Liver (tissue), 9 donors: Measurements from ENCODE around the gene PCDH9. TPM values are rescaled to one million over a fixed set of nuclear protein-coding genes. Genes with fewer than 3 reads are reported as not detected.

Experiments
- DNase-seq: peaks from one replicate; pipeline ENCODE4 v3.0.0-alpha.2; 2017; ENCODE audit warnings: low spot score
- H3K27ac ChIP-seq, 2 donors: one replicate each; pipeline ENCODE4 v1.7.0; 2013; ENCODE audit warnings: inconsistent platforms in 2 of 2, low read length in 2 of 2, control low read depth in 1 of 2, low read depth in 1 of 2, mild to moderate bottlenecking in 1 of 2
- H3K27me3 ChIP-seq, 4 donors: one replicate each; pipeline versions ENCODE4 v1.6.1 to v1.7.0; 2013; ENCODE audit warnings: low read length in 3 of 4, inconsistent platforms in 1 of 4, mild to moderate bottlenecking in 1 of 4, moderate library complexity in 1 of 4; ENCODE audit not compliant: control insufficient read depth in 4 of 4, insufficient read depth in 4 of 4
- H3K36me3 ChIP-seq, 4 donors: one replicate each; pipeline versions ENCODE4 v1.6.1 to v1.7.0; 2013; ENCODE audit warnings: low read length in 3 of 4, mild to moderate bottlenecking in 3 of 4, low read depth in 1 of 4, moderate library complexity in 1 of 4; ENCODE audit not compliant: control insufficient read depth in 4 of 4, insufficient read depth in 3 of 4
- H3K4me1 ChIP-seq, 4 donors: one replicate each; pipeline versions ENCODE4 v1.6.1 to v1.7.0; 2013; ENCODE audit warnings: low read length in 3 of 4, mild to moderate bottlenecking in 3 of 4, moderate library complexity in 1 of 4; ENCODE audit not compliant: control insufficient read depth in 4 of 4, insufficient read depth in 4 of 4
- H3K4me3 ChIP-seq, 3 donors: one replicate each; pipeline versions ENCODE4 v1.6.1 to v1.7.0; 2013; ENCODE audit warnings: low read length in 3 of 3, control low read depth in 1 of 3, low read depth in 1 of 3, mild to moderate bottlenecking in 1 of 3
- H3K9ac ChIP-seq, 2 donors: one replicate each; pipeline ENCODE4 v1.7.0; 2013; ENCODE audit warnings: low read length in 2 of 2, mild to moderate bottlenecking in 2 of 2, moderate library complexity in 2 of 2, control low read depth in 1 of 2, low read depth in 1 of 2
- H3K9me3 ChIP-seq, 4 donors: one replicate each; pipeline versions ENCODE4 v1.6.1 to v1.7.0; 2013; ENCODE audit warnings: low read length in 3 of 4; ENCODE audit not compliant: control insufficient read depth in 4 of 4
- ATF3 ChIP-seq: IDR thresholded peaks from 2 replicates; pipeline ENCODE4 v1.6.1; 2016; ENCODE audit warnings: antibody characterized with exemption
- CTCF ChIP-seq: fragments of 150-350 bp; IDR thresholded peaks from 2 replicates; pipeline ENCODE4 v1.5.1; 2017; ENCODE audit warnings: improper control_type of control experiment, low read depth, low read length; ENCODE audit not compliant: missing input control
- EGR1 ChIP-seq, 2 donors: IDR thresholded peaks; 2 replicates each; pipeline ENCODE4 v1.6.1; 2016 to 2018; ENCODE audit warnings: antibody characterized with exemption in 2 of 2, low read depth in 2 of 2
- FOXA1 ChIP-seq: IDR thresholded peaks from 2 replicates; pipeline ENCODE4 v1.6.1; 2016; ENCODE audit warnings: antibody characterized with exemption
- FOXA2 ChIP-seq: IDR thresholded peaks from 2 replicates; pipeline ENCODE4 v1.6.1; 2016; ENCODE audit warnings: antibody characterized with exemption
- HNF4A ChIP-seq, 2 donors: conservative IDR thresholded peaks; 2 replicates each; pipeline ENCODE4 v1.6.1; 2016; ENCODE audit warnings: antibody characterized with exemption in 2 of 2, mild to moderate bottlenecking in 2 of 2
- HNF4G ChIP-seq: IDR thresholded peaks from 2 replicates; pipeline ENCODE4 v1.6.1; 2016; ENCODE audit warnings: antibody characterized with exemption
- JUND ChIP-seq, 2 donors: IDR thresholded peaks; 2 replicates each; pipeline ENCODE4 v1.6.1; 2016; ENCODE audit warnings: antibody characterized with exemption in 2 of 2
- MAX ChIP-seq: IDR thresholded peaks from 2 replicates; pipeline ENCODE4 v1.6.1; 2016; ENCODE audit warnings: antibody characterized with exemption
- NR2F2 ChIP-seq: IDR thresholded peaks from 2 replicates; pipeline ENCODE4 v1.6.1; 2016; ENCODE audit warnings: antibody characterized with exemption
- RAD21 ChIP-seq, 2 donors: IDR thresholded peaks; 2 replicates each; pipeline ENCODE4 v1.6.1; 2016; ENCODE audit warnings: antibody characterized with exemption in 2 of 2, mild to moderate bottlenecking in 2 of 2
- REST ChIP-seq: IDR thresholded peaks from 2 replicates; pipeline ENCODE4 v1.6.1; 2016; ENCODE audit warnings: antibody characterized with exemption, mild to moderate bottlenecking
- RXRA ChIP-seq, 2 donors: IDR thresholded peaks; 2 replicates each; pipeline ENCODE4 v1.6.1; 2017 to 2018; ENCODE audit warnings: antibody characterized with exemption in 2 of 2, mild to moderate bottlenecking in 1 of 2
- SP1 ChIP-seq: IDR thresholded peaks from 2 replicates; pipeline ENCODE4 v1.6.1; 2018; ENCODE audit warnings: antibody characterized with exemption, mild to moderate bottlenecking
- TAF1 ChIP-seq: conservative IDR thresholded peaks from 2 replicates; pipeline ENCODE4 v1.6.1; 2016; ENCODE audit warnings: antibody characterized with exemption, mild to moderate bottlenecking
- YY1 ChIP-seq: IDR thresholded peaks from 2 replicates; pipeline ENCODE4 v1.6.1; 2016; ENCODE audit warnings: antibody characterized with exemption, mild to moderate bottlenecking
- ZBTB33 ChIP-seq: IDR thresholded peaks from 2 replicates; pipeline ENCODE4 v1.6.1; 2016; ENCODE audit warnings: antibody characterized with exemption
- WGBS: extraction: QIAGEN DNeasy Blood & Tissue Kit; methylation state at CpG from one replicate; pipeline ENCODE4 v1.1.7; 2013; 5-methylcytosine and 5-hydroxymethylcytosine counted together
- polyA plus RNA-seq, 2 donors: library from polyadenylated mRNA; stranded (reverse) in 1 of 2; unstranded in 1 of 2; fragments of 200-250 nt in 1 of 2; fragments of >200 nt in 1 of 2; fragmentation: Nextera tagmentation in 1 of 2; extraction: Ambion mirVana in 1 of 2; gene quantifications; one replicate each; pipeline versions ENCODE4 v1.2.1 to v1.2.3, GENCODE V29; 2013 to 2015
- total RNA-seq, 2 donors: library from RNA; depleted of rRNA; stranded (reverse); fragments of >200 nt; gene quantifications; one replicate each; pipeline ENCODE4 v1.2.3, GENCODE V29; 2014
- donor health status: healthy.
- donor health status: healthy.
- donor health status: healthy.
- donor health status: healthy.
- donor health status: healthy.

The PCDH9 gene
- total and polyA plus RNA-seq, 4 donors: 0.90 to 4.0 (median 2.2) TPM

- H3K27ac ChIP-seq: no peak overlapping the region
- no peak overlapping the region for H3K4me3 ChIP-seq
- H3K4me1 ChIP-seq: no peaks in the 10 kb centered on the region
- no peaks in the 10 kb centered on the region for H3K36me3 ChIP-seq
- H3K9me3 ChIP-seq: no peaks in the 10 kb centered on the region
- DNase-seq: no peak
- TF ChIP-seq RAD21 (IDR thresholded peaks at IDR 0.05) (no peak), NR2F2 (no peak), JUND (IDR thresholded peaks at IDR 0.05) (no peak), FOXA2 (no peak), FOXA1 (no peak), YY1 (no peak), ATF3 (no peak), CTCF (no peak), HNF4A (conservative IDR thresholded peaks at IDR 0.05) (no peak), REST (no peak), MAX (no peak), TAF1 (no peak), ZBTB33 (no peak), EGR1 (IDR thresholded peaks at IDR 0.05; ENCODE audit: low read depth in 2 of 2) (no peak), HNF4G (no peak)
- H3K9ac ChIP-seq: no peak overlapping the region
- H3K27me3 ChIP-seq: no peaks in the 10 kb centered on the region
- WGBS: 84% methylated on average over 4 of the region's 4 CpGs
Observed at GRCh38 chr13:66745307-66745706, 484.8 kb downstream of the PCDH9 start.

- Histone ChIP-seq H3K27ac (no peak overlapping the region), H3K4me1 (no peaks in the 10 kb centered on the region), H3K9ac (no peak overlapping the region), H3K36me3 (no peaks in the 10 kb centered on the region), H3K27me3 (no peaks in the 10 kb centered on the region), H3K9me3 (no peaks in the 10 kb centered on the region), H3K4me3 (no peak overlapping the region)
- 87% methylated on average over 2 of the region's 2 CpGs for WGBS
- DNase-seq: no peak
- TF ChIP-seq ATF3 (no peak), EGR1 (IDR thresholded peaks at IDR 0.05; ENCODE audit: low read depth in 2 of 2) (no peak), FOXA2 (no peak), MAX (no peak), JUND (IDR thresholded peaks at IDR 0.05) (no peak), RAD21 (IDR thresholded peaks at IDR 0.05) (no peak), REST (no peak), RXRA (IDR thresholded peaks at IDR 0.05) (no peak), ZBTB33 (no peak), SP1 (no peak), HNF4A (conservative IDR thresholded peaks at IDR 0.05) (no peak), YY1 (no peak), TAF1 (no peak)
Observed at GRCh38 chr13:66723576-66723975, 506.6 kb downstream of the PCDH9 start.
